ENCODE measurements around the gene ZNF324B.

ZNF324B gene

GRCh38 chr19:58498316-58499020, 47.0 kb downstream of the ZNF324B start:
- Histone ChIP-seq H3K4me3 (ENCODE audit: low read depth in 1 of 5, low read length in 5 of 5) (peak overlapping the region; percentile 70 to 81 (median 78)), H3K27ac (ENCODE audit: low read depth, low read length) (no peak overlapping the region), H3K4me1 (ENCODE audit: control insufficient read depth in 5 of 5, insufficient read depth in 5 of 5, low read length in 5 of 5) (peaks cover 4 to 23% (median 21%) of the 10 kb centered on the region in 5 donors), H3K9me3 (ENCODE audit: control insufficient read depth in 5 of 5, low read length in 5 of 5) (no peaks in the 10 kb centered on the region), H3K27me3 (ENCODE audit: control insufficient read depth in 5 of 5, insufficient read depth in 4 of 5, low read length in 5 of 5) (no peaks in the 10 kb centered on the region), H3K36me3 (ENCODE audit: control insufficient read depth in 5 of 5, insufficient read depth in 5 of 5, low read length in 5 of 5) (no peaks in the 10 kb centered on the region), H3K9ac (ENCODE audit: low read length in 5 of 5) (peak overlapping the region in 3 of 5 donors; percentile 11 to 46 (median 39))

GRCh38 chr19:58499021-58499927, 47.9 kb downstream of the ZNF324B start:
- peak overlapping the region in 3 of 5 donors; percentile 69 to 85 (median 71) for H3K9ac ChIP-seq (ENCODE audit: low read length in 5 of 5)
- H3K9me3 ChIP-seq (ENCODE audit: control insufficient read depth in 5 of 5, low read length in 5 of 5) = no peaks in the 10 kb centered on the region
- peak overlapping the region; percentile 70 to 88 (median 79) for H3K4me3 ChIP-seq (ENCODE audit: low read depth in 1 of 5, low read length in 5 of 5)
- no peaks in the 10 kb centered on the region for H3K27me3 ChIP-seq (ENCODE audit: control insufficient read depth in 5 of 5, insufficient read depth in 4 of 5, low read length in 5 of 5)
- peak overlapping the region; percentile 37 for H3K27ac ChIP-seq (ENCODE audit: low read depth, low read length)
- H3K4me1 ChIP-seq (ENCODE audit: control insufficient read depth in 5 of 5, insufficient read depth in 5 of 5, low read length in 5 of 5) = peaks cover 4 to 23% (median 21%) of the 10 kb centered on the region in 5 donors
- no peaks in the 10 kb centered on the region for H3K36me3 ChIP-seq (ENCODE audit: control insufficient read depth in 5 of 5, insufficient read depth in 5 of 5, low read length in 5 of 5)

DNA sequence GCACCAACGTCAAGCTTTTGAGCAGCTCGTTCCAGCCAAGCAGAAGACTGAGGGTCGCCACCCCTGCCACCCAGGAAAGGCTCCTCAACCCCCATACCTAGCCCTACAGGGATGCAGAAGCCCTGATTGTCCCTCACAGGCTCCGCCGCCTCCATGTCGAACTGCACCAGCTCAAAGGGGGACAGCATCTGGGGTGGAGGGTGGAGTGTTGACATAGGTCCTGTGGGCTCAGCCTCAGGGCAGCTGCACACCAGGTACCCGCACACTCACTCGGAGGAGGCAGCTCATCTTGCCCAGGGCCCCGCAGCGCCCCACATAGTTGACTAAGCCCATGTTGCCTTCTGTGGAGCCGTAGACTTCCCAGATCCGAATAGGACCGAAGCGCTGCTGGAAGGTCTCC, 48.8 kb downstream of the ZNF324B start:
- no peak overlapping the region for H3K27ac ChIP-seq (ENCODE audit: low read depth, low read length)
- H3K4me3 ChIP-seq (ENCODE audit: low read depth in 1 of 5, low read length in 5 of 5) = peak overlapping the region; percentile 64 to 88 (median 79)
- peaks cover 4 to 23% (median 21%) of the 10 kb centered on the region in 5 donors for H3K4me1 ChIP-seq (ENCODE audit: control insufficient read depth in 5 of 5, insufficient read depth in 5 of 5, low read length in 5 of 5)
- no peaks in the 10 kb centered on the region for H3K27me3 ChIP-seq (ENCODE audit: control insufficient read depth in 5 of 5, insufficient read depth in 4 of 5, low read length in 5 of 5)
- no peaks in the 10 kb centered on the region for H3K9me3 ChIP-seq (ENCODE audit: control insufficient read depth in 5 of 5, low read length in 5 of 5)
- no peaks in the 10 kb centered on the region for H3K36me3 ChIP-seq (ENCODE audit: control insufficient read depth in 5 of 5, insufficient read depth in 5 of 5, low read length in 5 of 5)
- no peak overlapping the region for H3K9ac ChIP-seq (ENCODE audit: low read length in 5 of 5)

Data from subcutaneous abdominal adipose tissue (tissue), 5 donors.